GM23248 (cell line): ENCODE results near the gene TPO. TPM values are rescaled to one million over a fixed set of nuclear protein-coding genes. Genes with fewer than 3 reads are reported as not detected.
"Not testable (repeated sequence)": the region's sequence is repeated elsewhere in the genome, so short reads cannot be mapped to it uniquely, and the experiment has no call there.

Experiments
- DNase-seq: peaks from one replicate; pipeline ENCODE4 v3.0.0-alpha.2; 2015
- H2AFZ ChIP-seq: fragments of 200-600 bp; sonication (generic); 2 replicates; pipeline ENCODE4 v1.6.1; 2016; ENCODE audit warnings: antibody characterized with exemption
- H3F3A ChIP-seq: fragments of 200-600 bp; sonication (generic); 2 replicates; pipeline ENCODE4 v1.6.1; 2016; ENCODE audit warnings: mild to moderate bottlenecking, antibody characterized with exemption, mixed run types; ENCODE audit not compliant: insufficient read depth
- H3K27ac ChIP-seq: fragments of 200-600 bp; sonication (generic); 2 replicates; pipeline ENCODE4 v1.5.1; 2016; ENCODE audit warnings: mild to moderate bottlenecking
- H3K27me3 ChIP-seq: fragments of 200-600 bp; sonication (generic); replicated peaks from 2 replicates; pipeline ENCODE4 v1.6.1; 2016; ENCODE audit warnings: mild to moderate bottlenecking; ENCODE audit not compliant: insufficient read depth
- H3K36me3 ChIP-seq: fragments of 200-600 bp; sonication (generic); 2 replicates; pipeline ENCODE4 v1.6.1; 2016; ENCODE audit warnings: low read depth, mild to moderate bottlenecking
- H3K4me1 ChIP-seq: fragments of 200-600 bp; sonication (generic); 2 replicates; pipeline ENCODE4 v1.6.1; 2016; ENCODE audit warnings: mild to moderate bottlenecking; ENCODE audit not compliant: insufficient read depth
- H3K4me2 ChIP-seq: fragments of 200-600 bp; sonication (generic); one replicate; pipeline ENCODE4 v1.6.1; 2016; ENCODE audit warnings: mild to moderate bottlenecking; ENCODE audit not compliant: unreplicated experiment
- H3K4me3 ChIP-seq: fragments of 200-600 bp; sonication (generic); 2 replicates; pipeline ENCODE4 v1.5.1; 2016; ENCODE audit warnings: mild to moderate bottlenecking
- H3K79me2 ChIP-seq: fragments of 200-600 bp; sonication (generic); 2 replicates; pipeline ENCODE4 v1.6.1; 2016; ENCODE audit warnings: mild to moderate bottlenecking; ENCODE audit not compliant: insufficient read depth
- H3K9ac ChIP-seq: fragments of 200-600 bp; sonication (generic); 2 replicates; pipeline ENCODE4 v1.6.1; 2016; ENCODE audit warnings: mild to moderate bottlenecking
- H3K9me2 ChIP-seq: fragments of 200-600 bp; sonication (generic); 2 replicates; pipeline ENCODE4 v1.6.1; 2016; ENCODE audit warnings: mixed run types, mild to moderate bottlenecking, moderate library complexity; ENCODE audit not compliant: insufficient read depth
- H3K9me3 ChIP-seq: fragments of 200-600 bp; sonication (generic); one replicate; pipeline ENCODE4 v1.6.1; 2017; ENCODE audit warnings: low read depth
- H4K20me1 ChIP-seq: fragments of 200-600 bp; sonication (generic); 2 replicates; pipeline ENCODE4 v1.6.0; 2016; ENCODE audit not compliant: insufficient read depth
- EZH2 ChIP-seq: fragments of 200-600 bp; sonication (generic); IDR thresholded peaks from 2 replicates; pipeline ENCODE4 v1.6.1; 2018; ENCODE audit warnings: antibody characterized with exemption, mild to moderate bottlenecking; ENCODE audit not compliant: insufficient read depth, poor library complexity, severe bottlenecking
- EZH2phosphoT487 ChIP-seq: fragments of 200-600 bp; sonication (generic); IDR thresholded peaks from 2 replicates; pipeline ENCODE4 v1.6.1; 2018; ENCODE audit warnings: antibody characterized with exemption, moderate library complexity, mild to moderate bottlenecking, low read depth; ENCODE audit not compliant: insufficient read depth
- WGBS, 2 experiments: methylation state at CpG; one replicate each; pipeline ENCODE4 v1.1.6; 2015 to 2017; ENCODE audit warnings: low lambda C conversion rate in 2 of 2, low coverage in 1 of 2; ENCODE audit errors: missing lambda C conversion rate in 2 of 2; 5-methylcytosine and 5-hydroxymethylcytosine counted together
- in situ Hi-C: fragments of 300-500 bp; cut with MboI; formaldehyde crosslinking; loops from 2 replicates; pipeline ENCODE4 v1.15.0; 2020
- polyA plus RNA-seq: library from polyadenylated mRNA; unstranded; fragments of >200 nt; fragmentation: Nextera tagmentation; extraction: Ambion mirVana; gene quantifications from 2 replicates; pipeline ENCODE4 v1.2.1, GENCODE V29; 2016
- total RNA-seq: library from RNA; depleted of rRNA; stranded (reverse); fragments of >200 nt; shearing (Covaris generic); gene quantifications from 2 replicates; pipeline ENCODE4 v1.2.3, GENCODE V29; 2014

The TPO gene
- total and polyA plus RNA-seq, 2 experiments from 2014 or later = not detected

DNA sequence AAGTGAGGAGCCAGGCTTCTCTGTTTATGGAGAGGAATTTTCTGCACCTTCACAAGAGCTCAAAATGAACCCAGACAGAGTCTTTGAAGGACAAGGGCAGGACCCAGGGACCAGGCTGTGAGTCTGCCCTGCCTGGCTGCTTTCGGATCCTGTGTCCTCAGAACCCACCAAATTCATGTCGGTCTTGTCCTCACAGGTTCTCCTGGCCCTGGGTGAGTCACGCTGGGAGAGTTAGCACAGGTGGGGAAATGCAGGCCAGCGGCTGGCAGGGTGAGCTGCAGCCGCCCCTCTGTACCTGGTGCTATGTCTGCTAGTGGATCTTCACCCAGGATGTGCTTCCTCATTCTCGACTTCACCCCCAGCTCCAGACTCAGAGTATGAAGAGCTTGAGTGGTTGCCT, 35.8 kb upstream of the TPO start:
- Histone ChIP-seq H3K27ac (no peak overlapping the region), H4K20me1 (no peaks in the 10 kb centered on the region), H3K79me2 (no peaks in the 10 kb centered on the region), H3F3A (no peaks in the 10 kb centered on the region), H3K4me2 (no peak overlapping the region), H3K9me2 (no peaks in the 10 kb centered on the region), H3K9me3 (no peaks in the 10 kb centered on the region), H3K36me3 (no peaks in the 10 kb centered on the region), H3K27me3 (no peaks in the 10 kb centered on the region), H3K4me3 (no peak overlapping the region), H3K4me1 (no peaks in the 10 kb centered on the region), H2AFZ (no peak overlapping the region), H3K9ac (no peak overlapping the region)
- DNase-seq = no peak
- 15 to 25% methylated on average over 6 of the region's 6 CpGs for WGBS, 2 experiments
- TF ChIP-seq EZH2phosphoT487 = no peak
- no peak for TF ChIP-seq EZH2
- in situ Hi-C loops = no loop called here

DNA sequence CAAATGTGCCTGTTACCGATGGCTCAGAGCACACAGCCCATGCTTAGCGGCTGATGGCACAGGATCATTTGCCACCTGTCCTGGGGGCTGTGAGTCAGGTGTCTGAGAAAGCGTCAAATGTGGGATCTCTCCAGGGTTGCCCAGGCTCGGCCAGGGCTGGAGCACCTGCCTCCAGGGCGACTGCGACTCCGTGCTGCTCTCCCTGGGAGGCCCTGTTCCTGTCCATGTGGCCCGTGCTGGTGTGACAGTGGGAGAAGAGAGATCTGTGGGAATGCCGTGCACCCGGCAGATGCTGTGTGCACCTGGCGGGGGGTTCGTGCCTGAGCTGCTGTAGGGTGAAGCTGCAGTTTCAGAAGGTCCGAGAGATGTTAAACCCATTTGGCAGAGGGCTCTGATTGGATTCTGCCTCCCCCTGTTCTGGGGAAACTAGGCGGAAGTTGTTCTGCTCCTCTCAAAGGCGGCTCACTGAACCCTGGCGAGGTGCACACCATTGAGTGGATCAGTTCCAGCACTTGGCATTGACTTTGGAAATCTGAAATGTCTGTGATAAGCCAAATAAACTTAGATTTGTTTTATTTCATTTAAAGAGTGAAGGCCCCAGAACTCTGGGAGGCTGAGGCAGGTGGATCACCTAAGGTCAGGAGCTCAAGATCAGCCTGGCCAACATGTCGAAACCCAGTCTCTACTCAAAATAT, 34.7 kb upstream of the TPO start:
- 31 to 38% methylated on average over 13 to 17 of the region's 17 CpGs for WGBS, 2 experiments
- H3K79me2 ChIP-seq = no peaks in the 10 kb centered on the region
- H3K9ac ChIP-seq = no peak overlapping the region
- H2AFZ ChIP-seq = no peak overlapping the region
- no peak overlapping the region for H3K4me2 ChIP-seq
- H3K4me1 ChIP-seq = no peaks in the 10 kb centered on the region
- H3K27me3 ChIP-seq = no peaks in the 10 kb centered on the region
- no peak overlapping the region for H3K4me3 ChIP-seq
- no peak for DNase-seq
- TF ChIP-seq EZH2 (no peak), EZH2phosphoT487 (no peak)
- no peak overlapping the region for H3K27ac ChIP-seq
- no peaks in the 10 kb centered on the region for H4K20me1 ChIP-seq
- H3K9me2 ChIP-seq = no peaks in the 10 kb centered on the region
- no peaks in the 10 kb centered on the region for H3K9me3 ChIP-seq
- no peaks in the 10 kb centered on the region for H3K36me3 ChIP-seq
- in situ Hi-C loops = no loop called here
- no peaks in the 10 kb centered on the region for H3F3A ChIP-seq

DNA sequence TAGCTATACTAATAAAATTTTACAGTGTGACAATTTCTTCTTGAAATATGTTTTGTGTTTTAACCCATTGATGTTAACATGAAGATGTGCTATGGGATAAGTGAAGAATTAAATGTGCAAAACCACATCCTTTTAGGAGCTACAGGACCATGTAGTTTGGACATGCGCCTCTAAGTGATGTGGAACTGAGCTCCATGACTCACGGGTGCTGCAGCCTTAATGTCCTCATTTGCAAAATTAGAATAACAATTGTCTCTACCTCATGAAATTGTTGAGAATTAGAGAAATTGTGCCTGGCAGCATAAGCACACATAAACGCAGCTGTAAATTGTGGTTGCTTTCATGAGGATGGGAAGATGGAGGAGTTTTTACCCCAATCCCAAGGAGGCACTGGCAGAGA, 31.6 kb upstream of the TPO start:
- H3F3A ChIP-seq = no peaks in the 10 kb centered on the region
- no peaks in the 10 kb centered on the region for H3K27me3 ChIP-seq
- no peak overlapping the region for H3K4me2 ChIP-seq
- H3K9ac ChIP-seq = no peak overlapping the region
- no peaks in the 10 kb centered on the region for H3K36me3 ChIP-seq
- H3K4me1 ChIP-seq = no peaks in the 10 kb centered on the region
- H3K9me2 ChIP-seq = no peaks in the 10 kb centered on the region
- H3K9me3 ChIP-seq = no peaks in the 10 kb centered on the region
- H3K79me2 ChIP-seq = no peaks in the 10 kb centered on the region
- DNase-seq = no peak
- in situ Hi-C loops = no loop called here
- H4K20me1 ChIP-seq = no peaks in the 10 kb centered on the region
- H3K4me3 ChIP-seq = no peak overlapping the region
- TF ChIP-seq EZH2 = no peak
- TF ChIP-seq EZH2phosphoT487 = no peak
- 34 to 35% methylated on average over 3 of the region's 3 CpGs for WGBS, 2 experiments
- no peak overlapping the region for H2AFZ ChIP-seq
- no peak overlapping the region for H3K27ac ChIP-seq

DNA sequence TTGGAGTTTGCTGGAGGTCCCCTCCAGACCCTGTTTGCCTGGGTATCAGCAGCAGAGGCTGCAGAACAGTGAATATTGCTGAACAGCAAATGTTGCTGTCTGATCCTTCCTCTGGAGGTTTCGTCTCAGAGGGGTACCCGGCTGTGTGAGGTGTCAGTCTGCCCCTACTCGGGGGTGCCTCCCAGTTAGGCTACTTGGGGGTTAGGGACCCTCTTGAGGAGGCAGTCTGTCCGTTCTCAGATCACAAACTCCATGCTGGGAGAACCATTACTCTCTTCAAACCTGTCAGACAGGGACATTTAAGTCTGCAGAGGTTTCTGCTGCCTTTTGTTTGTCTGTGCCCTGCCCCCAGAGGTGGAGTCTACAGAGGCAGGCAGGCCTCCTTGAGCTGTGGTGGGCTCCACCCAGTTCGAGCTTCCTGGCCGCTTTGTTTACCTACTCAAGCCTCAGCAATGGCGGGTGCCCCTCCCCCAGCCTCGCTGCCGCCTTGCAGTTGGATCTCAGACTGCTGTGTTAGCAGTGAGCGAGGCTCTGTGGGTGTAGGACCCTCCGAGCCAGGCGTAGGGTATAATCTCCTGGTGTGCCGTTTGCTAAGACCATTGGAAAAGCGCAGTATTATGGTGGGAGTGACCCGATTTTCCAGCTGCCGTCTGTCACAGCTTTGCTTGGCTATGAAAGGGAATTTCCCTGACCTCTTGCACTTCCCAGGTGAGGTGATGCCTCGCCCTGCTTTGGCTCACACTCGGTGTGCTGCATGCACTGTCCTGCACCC, 25.1 kb upstream of the TPO start:
- H3K4me1 ChIP-seq, H3K4me3 ChIP-seq, H3K4me2 ChIP-seq, in situ Hi-C loops, H3K9me3 ChIP-seq, H2AFZ ChIP-seq, H3K9ac ChIP-seq, H3K79me2 ChIP-seq, DNase-seq, H3K27ac ChIP-seq, H4K20me1 ChIP-seq, H3F3A ChIP-seq, H3K36me3 ChIP-seq, H3K27me3 ChIP-seq, H3K9me2 ChIP-seq: not testable (repeated sequence)
- WGBS, 2 experiments = 26 to 32% methylated on average over 18 of the region's 18 CpGs

DNA sequence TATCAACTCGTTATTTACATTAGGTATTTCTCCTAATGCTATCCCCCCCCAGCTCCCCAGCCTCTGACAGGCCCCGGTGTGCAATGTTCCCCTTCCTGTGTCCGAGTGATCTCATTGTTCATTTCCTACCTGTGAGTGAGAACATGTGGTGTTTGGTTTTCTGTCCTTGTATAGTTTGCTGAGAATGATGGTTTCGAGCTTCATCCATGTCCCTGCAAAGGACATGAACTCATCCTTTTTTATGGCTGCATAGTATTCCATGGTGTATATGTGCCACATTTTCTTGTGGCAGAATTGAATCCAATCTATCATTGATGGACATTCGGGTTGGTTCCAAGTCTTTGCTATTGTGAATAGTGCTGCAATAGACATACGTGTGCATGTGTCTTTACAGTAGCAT, 23.1 kb upstream of the TPO start:
- H3F3A ChIP-seq, H3K9ac ChIP-seq, H3K4me3 ChIP-seq, H3K4me2 ChIP-seq, H3K9me3 ChIP-seq, H3K4me1 ChIP-seq, H2AFZ ChIP-seq, H3K27me3 ChIP-seq, H3K27ac ChIP-seq, H3K9me2 ChIP-seq, H3K79me2 ChIP-seq, H4K20me1 ChIP-seq, H3K36me3 ChIP-seq, in situ Hi-C loops, DNase-seq: not testable (repeated sequence)
- WGBS, 2 experiments = 9 to 20% methylated on average over 6 of the region's 6 CpGs
